ENCODE measurements around the gene SCUBE3. TPM values are rescaled to one million over a fixed set of nuclear protein-coding genes. Genes with fewer than 3 reads are reported as not detected.

Gene SCUBE3
- total and polyA plus RNA-seq, 9 of the 15 experiments (the other 6 are each of a cell fraction or from before 2014, with no cell fraction given): 0.01 to 0.11 TPM; not detected in 7

- no peak for TF ChIP-seq HMGXB4 (CRISPR knock-in tag; IDR thresholded peaks at IDR 0.05)
- TF ChIP-seq NEUROD1 (IDR thresholded peaks at IDR 0.05; ENCODE audit: borderline replicate concordance, low read depth, low read length, partially characterized antibody): peak; percentile 73
- TF ChIP-seq TAF15 (IDR thresholded peaks at IDR 0.05; ENCODE audit: low read depth, low read length): no peak
- TF ChIP-seq MXD1 (CRISPR knock-in tag; IDR thresholded peaks at IDR 0.05; ENCODE audit: borderline replicate concordance, poor library complexity, severe bottlenecking): no peak
- TF ChIP-seq RB1 (IDR thresholded peaks at IDR 0.05; ENCODE audit: low read depth): peak; percentile 99
- no peak for TF ChIP-seq SRSF9 (IDR thresholded peaks at IDR 0.05; ENCODE audit: borderline replicate concordance, low read depth, low read length)
- no peak for TF ChIP-seq HIVEP1 (CRISPR knock-in tag; IDR thresholded peaks at IDR 0.05)
- TF ChIP-seq KDM1A (IDR thresholded peaks at IDR 0.05): no peak
- TF ChIP-seq GATA2 (CRISPR knock-in tag; IDR thresholded peaks at IDR 0.05): no peak
- no peak for TF ChIP-seq SMAD2 (IDR thresholded peaks at IDR 0.05; ENCODE audit: low read depth, low read length)
- TF ChIP-seq ZFP91 (CRISPR knock-in tag; IDR thresholded peaks at IDR 0.05): peak; percentile 25; the same call in 1 of the 2 replicates
- TF ChIP-seq PRDM10 (IDR thresholded peaks at IDR 0.05; ENCODE audit: partially characterized antibody): peak; percentile 23
- TF ChIP-seq KHSRP (IDR thresholded peaks at IDR 0.05): no peak
- no peak for TF ChIP-seq ZNF57 (CRISPR knock-in tag; IDR thresholded peaks at IDR 0.05)
- peak; percentile 44 for TF ChIP-seq FIP1L1 (IDR thresholded peaks at IDR 0.05; ENCODE audit: low read depth, low read length, poor library complexity, severe bottlenecking)
- TF ChIP-seq ZBTB33 (CRISPR knock-in tag; IDR thresholded peaks at IDR 0.05): peak; percentile 81
- no peak for TF ChIP-seq ZNF121 (CRISPR knock-in tag; conservative IDR thresholded peaks at IDR 0.05)
Measured at GRCh38 chr6:35297601-35298481, 84.1 kb downstream of the SCUBE3 start, which contains the start of gene DEF6 (continued).
